NCI-H2107 (cell line): Measurements from ENCODE around the gene UTRN.

ENCODE experiments used
- DNase-seq: peaks from one replicate; lab custom pipeline; 2025; lab: John Stamatoyannopoulos, UW

The UTRN gene

GRCh38 chr6:144283646-144284477 lies 1.3 kb upstream of the UTRN start:
- DNase-seq = no peak

GRCh38 chr6:144284478-144284782 lies 705 bp upstream of the UTRN start:
- no peak for DNase-seq

- DNase-seq = no peak
Observed at GRCh38 chr6:144285548-144285797, 338 bp downstream of the UTRN start.

DNA sequence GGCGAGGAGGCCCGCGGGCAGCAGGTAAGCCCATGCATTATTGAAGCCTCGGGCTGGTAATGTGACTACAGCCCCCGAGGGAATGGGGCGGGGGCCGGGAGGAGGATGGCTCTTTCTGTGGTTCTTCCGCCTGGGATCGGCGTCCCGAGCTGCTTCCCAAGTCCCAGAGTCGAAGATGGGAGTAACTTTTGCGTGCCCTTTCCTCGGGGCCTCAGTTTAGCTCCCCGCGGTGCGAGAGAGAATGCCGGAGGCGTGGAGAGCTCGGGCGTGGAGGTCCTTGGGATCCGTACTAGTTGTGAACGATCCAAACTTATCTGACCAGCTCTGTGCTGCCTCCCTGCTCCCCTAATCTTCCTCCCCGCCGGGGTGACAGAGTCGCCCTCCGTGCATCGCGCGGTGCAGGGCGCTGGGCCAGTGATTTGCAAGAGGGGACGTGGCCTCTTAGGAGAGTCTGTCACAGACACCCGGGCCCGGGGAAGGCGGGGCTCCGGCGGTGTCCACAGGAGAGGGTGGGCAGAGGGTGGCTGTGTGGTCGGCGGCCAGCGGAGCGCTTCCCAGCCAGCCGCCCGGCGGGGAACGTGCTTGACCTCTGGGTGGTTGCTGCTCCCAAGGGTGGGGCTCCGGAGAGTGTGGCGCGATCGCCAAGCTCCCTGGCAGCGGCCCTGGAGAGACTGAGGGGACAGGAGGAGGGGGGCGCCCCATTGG lies 815 bp downstream of the UTRN start:
- DNase-seq = no peak

DNA sequence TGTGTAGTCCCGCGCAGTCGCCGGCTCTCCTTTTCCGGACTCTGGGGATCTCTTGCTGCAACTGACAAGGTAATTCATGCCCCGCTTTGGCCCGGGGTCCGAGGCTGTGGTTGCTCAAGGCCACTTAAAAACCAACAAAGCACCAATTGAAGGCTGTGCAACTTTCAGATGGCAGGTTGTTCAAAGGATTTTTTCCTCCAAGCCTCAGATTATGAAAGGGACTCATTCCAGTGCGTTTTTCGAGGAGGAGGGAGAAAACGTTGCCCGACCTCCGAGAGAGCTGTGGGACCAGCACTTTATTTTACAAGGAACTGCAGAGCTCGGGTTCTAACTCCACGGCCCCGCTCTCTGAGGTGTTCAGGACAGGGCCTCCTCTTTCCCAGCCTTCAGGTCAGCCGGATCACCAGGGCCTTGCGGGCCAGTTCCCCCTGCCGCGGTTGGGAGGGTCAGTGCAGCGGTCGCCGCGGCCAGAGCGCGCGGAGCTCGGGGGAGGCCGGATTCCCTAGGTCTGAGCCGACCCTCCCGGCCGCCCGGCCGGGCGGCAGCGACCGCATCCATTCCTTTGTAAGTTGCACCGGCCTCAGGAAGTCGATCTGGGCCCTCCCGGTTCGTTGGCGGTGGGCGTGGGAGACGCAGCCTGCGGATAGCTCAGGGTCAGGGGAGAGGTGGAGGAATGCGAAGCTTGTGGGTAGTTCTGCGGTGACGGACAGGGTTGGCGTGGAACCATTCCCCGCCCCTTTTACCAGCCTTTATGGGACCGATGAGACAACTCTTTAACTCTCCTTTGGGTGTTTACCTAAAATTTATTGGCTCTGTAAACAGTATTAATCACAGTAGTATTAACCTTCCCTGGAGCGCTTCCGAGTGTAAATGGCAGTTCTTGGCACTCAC lies 1.6 kb downstream of the UTRN start:
- no peak for DNase-seq

DNA sequence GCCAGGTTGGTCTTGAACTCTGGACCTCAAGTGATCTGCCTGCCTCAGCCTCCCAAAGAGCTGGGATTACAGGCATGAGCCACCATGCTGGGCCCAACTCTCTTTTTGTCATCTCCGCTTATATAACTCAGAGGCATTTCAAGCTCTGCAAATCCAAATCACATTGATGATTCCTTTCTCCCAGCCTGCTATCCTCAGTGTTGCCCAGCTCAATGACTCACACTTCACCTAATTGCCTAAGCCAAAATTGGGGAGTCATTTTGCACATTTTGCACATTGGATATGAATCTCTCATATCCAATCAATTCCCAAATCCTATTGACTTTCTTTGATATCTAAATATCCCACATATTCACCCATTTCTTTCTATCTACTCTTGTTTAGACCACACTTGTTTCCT lies 3.9 kb downstream of the UTRN start:
- DNase-seq = no peak

- no peak for DNase-seq
Observed at GRCh38 chr6:144292372-144292771, 7.2 kb downstream of the UTRN start.

GRCh38 chr6:144294016-144294415 lies 8.9 kb downstream of the UTRN start:
- DNase-seq = no peak

DNA sequence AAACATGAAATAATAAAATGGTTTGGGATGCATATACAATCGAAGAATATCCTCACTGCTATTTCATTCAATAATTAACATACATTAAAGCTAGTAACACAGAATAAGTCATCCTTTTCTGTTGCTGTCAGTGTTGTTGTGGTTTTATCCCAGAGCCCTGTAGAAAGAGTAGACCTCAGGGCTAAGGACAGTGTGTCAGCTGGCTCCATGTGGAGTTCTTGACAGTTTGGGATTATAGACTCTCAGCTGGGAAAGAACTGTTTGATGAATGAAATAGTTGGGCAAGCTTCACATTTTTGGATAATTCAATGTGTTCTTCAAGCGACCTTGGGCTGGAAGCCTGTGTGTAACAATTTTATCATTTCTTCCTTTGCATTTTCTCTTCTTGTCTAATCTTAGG lies 10.1 kb downstream of the UTRN start:
- no peak for DNase-seq

DNA sequence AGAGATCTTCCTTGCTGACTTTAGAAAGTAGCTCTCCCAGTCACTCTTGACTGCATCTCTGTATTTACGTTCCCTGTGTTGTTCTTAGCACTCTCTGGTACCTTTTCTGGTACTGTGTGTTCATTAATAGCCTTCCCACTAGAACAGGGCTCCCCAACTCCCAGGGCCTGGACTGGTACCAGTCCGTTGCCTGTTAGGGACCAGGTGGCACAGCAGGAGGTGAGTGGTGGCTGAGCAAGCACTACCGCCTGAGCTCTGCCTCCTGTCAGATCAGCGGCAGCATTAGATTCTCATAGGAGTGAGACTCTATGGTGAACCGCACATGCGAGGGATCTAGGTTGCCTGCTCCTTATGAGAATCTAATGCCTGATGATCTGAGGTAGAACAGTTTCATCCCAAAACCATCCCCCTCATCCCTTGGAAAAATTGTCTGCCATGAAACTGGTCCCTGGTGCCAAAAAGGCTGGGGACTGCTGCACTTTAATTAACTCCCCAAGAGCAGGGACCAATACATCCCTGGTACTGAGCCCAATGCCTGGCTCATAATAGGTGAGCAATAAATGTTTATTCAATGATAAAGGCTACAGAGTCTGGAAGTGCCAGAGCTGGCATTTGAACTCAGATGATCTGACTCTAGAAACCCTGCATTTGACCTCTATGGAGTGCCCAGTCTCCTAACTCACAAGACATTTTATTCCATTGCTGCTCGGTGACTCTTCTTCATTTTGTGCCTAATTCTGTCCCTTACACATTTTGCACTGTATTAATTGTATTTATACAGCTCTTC lies 11.0 kb downstream of the UTRN start:
- no peak for DNase-seq

GRCh38 chr6:144296973-144297372 lies 11.8 kb downstream of the UTRN start:
- no peak for DNase-seq

- DNase-seq = no peak
Observed at GRCh38 chr6:144297511-144298100, 12.5 kb downstream of the UTRN start.

DNA sequence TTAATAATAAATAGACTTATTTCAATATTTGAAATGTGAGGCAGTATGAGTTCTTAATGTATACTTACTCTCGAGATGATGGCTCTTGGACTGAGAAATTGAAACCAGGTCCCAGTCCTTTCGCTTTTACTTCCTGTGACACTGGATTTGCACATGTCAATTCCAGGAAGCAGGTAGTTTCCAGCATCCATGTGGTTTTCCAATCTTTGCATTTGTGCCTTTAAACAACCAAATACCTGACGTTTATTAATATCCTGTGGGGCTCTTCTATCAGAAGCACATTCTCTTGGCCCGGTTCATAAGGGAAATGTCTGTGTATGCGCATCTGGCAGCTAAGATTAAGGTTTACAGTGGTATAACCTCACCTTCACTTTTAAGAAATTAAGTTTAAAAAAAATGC lies 13.1 kb downstream of the UTRN start:
- no peak for DNase-seq

DNA sequence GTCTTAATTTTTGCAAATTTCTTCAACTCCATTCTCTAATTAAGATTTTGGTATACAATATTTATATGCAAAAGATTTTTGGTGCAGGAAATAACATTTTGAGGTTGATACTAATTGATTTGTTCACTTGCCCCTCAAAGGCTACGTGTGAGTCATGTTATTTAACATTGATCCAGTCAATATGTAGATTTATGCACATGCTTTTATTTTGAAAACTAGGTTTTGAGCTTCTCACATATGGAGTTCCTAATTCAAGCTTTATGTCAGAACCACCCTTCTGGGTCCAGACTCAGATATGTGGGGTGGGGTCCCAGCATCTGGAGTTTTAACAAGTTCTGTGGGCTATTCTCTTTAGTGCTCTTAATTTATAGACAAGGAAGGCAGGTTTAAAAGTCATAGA lies 13.8 kb downstream of the UTRN start:
- no peak for DNase-seq

GRCh38 chr6:144302701-144303372 lies 17.7 kb downstream of the UTRN start:
- no peak for DNase-seq

GRCh38 chr6:144304223-144304848 lies 19.2 kb downstream of the UTRN start:
- no peak for DNase-seq

DNA sequence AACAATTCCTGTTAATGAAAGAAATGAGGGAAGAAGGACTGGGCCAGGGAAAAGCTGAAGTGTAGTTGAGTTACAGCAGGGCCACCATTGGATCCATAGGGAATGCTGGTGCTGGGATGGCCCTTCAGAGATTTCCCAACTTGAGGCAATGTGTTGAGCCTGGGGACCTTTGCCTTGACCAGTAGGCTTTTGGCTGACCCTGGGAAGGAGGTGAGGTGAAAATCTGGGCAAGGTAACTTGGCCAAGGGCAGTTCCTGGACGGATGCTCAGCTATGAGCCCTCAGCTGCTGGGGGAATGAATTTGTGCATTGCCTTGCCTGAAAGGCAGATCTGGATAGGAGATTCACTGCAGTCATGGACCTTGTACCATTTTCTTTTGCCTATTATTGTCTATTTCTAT lies 20.4 kb downstream of the UTRN start:
- DNase-seq = no peak

- no peak for DNase-seq
Observed at GRCh38 chr6:144305985-144306384, 20.9 kb downstream of the UTRN start.

- no peak for DNase-seq
Observed at GRCh38 chr6:144307880-144308279, 22.7 kb downstream of the UTRN start.

- DNase-seq = no peak
Observed at GRCh38 chr6:144310765-144311164, 25.6 kb downstream of the UTRN start.

GRCh38 chr6:144311361-144311760 lies 26.2 kb downstream of the UTRN start:
- no peak for DNase-seq
